ENCODE results near the gene GSE1. TPM values are rescaled to one million over a fixed set of nuclear protein-coding genes. Genes with fewer than 3 reads are reported as not detected.

The GSE1 gene
- total and polyA plus RNA-seq, 2 experiments from 2014 or later: 27.9 to 43.5 TPM

DNA sequence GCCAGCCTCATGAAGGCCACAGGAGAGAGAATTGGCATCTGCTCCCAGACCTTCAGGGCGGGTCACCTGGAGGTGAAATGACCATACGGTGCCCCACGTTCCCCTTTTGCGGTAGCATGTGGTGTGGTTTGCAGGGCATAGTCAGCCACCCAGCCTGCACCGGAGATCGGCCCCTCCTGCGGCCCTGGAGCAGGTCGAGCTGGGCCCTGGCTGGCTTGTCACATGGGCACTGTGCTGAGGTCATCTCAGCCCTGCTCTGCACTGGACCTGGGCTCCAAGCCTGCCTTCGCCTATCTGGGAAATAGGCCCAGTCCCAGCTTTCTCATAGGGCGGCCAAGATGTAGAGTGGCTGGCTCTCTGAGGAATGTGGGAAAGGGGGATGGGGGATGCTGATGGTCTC lies 16.2 kb downstream of the GSE1 start:
- H3K79me2 ChIP-seq: peaks cover 100% of the 10 kb centered on the region
- H3K9me3 ChIP-seq (ENCODE audit: low read depth): no peaks in the 10 kb centered on the region
- H3K4me3 ChIP-seq: no peak overlapping the region
- peaks cover 17% of the 10 kb centered on the region for H3K4me1 ChIP-seq (ENCODE audit: insufficient read depth)
- no peak overlapping the region for H2AFZ ChIP-seq
- no peaks in the 10 kb centered on the region for H3K9me2 ChIP-seq (replicated peaks; ENCODE audit: insufficient read depth)
- TF ChIP-seq, protein P1, sequence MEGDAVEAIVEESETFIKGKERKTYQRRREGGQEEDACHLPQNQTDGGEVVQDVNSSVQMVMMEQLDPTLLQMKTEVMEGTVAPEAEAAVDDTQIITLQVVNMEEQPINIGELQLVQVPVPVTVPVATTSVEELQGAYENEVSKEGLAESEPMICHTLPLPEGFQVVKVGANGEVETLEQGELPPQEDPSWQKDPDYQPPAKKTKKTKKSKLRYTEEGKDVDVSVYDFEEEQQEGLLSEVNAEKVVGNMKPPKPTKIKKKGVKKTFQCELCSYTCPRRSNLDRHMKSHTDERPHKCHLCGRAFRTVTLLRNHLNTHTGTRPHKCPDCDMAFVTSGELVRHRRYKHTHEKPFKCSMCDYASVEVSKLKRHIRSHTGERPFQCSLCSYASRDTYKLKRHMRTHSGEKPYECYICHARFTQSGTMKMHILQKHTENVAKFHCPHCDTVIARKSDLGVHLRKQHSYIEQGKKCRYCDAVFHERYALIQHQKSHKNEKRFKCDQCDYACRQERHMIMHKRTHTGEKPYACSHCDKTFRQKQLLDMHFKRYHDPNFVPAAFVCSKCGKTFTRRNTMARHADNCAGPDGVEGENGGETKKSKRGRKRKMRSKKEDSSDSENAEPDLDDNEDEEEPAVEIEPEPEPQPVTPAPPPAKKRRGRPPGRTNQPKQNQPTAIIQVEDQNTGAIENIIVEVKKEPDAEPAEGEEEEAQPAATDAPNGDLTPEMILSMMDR (IDR thresholded peaks at IDR 0.05; ENCODE audit: poor library complexity): no peak
- TF ChIP-seq EZH2phosphoT487 (IDR thresholded peaks at IDR 0.05; ENCODE audit: low read depth, severe bottlenecking, unreplicated experiment) (no peak), EZH2 (IDR thresholded peaks at IDR 0.05; ENCODE audit: borderline replicate concordance) (no peak)
- peaks cover 100% of the 10 kb centered on the region for H4K20me1 ChIP-seq (ENCODE audit: insufficient read depth, poor library complexity, severe bottlenecking)
- no peaks in the 10 kb centered on the region for H3K27me3 ChIP-seq
- no peak for DNase-seq (ENCODE audit: low spot score)
- H3K36me3 ChIP-seq (replicated peaks; ENCODE audit: insufficient read depth, low read depth): no peaks in the 10 kb centered on the region
- no peak overlapping the region for H3K4me2 ChIP-seq
- no peak overlapping the region for H3K27ac ChIP-seq
- WGBS (ENCODE audit: low lambda C conversion rate, missing lambda C conversion rate): 99% methylated on average over 10 of the region's 10 CpGs

DNA sequence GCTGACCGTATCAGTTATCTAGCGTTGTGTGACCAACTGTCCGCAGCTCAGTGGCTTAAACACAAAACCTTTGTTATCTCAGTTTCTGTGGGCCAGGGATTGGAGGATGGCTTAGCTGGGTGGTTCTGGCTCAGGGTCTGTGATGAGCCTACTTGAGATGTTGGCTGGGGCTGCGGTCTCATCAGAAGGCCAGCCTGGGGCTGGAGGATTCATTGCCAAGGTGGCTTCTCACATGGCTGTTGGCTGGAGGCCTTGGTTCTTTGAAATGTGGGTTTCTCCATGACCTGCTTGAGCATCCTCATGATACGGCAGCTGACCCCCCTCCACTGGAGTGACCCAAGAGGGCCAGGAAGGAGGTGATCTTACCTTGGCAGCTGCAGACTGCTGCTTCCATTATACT lies 16.7 kb downstream of the GSE1 start:
- Histone ChIP-seq H3K4me1 (ENCODE audit: insufficient read depth) (peaks cover 17% of the 10 kb centered on the region), H4K20me1 (ENCODE audit: insufficient read depth, poor library complexity, severe bottlenecking) (peaks cover 100% of the 10 kb centered on the region), H3K79me2 (peaks cover 100% of the 10 kb centered on the region), H2AFZ (no peak overlapping the region), H3K27me3 (no peaks in the 10 kb centered on the region), H3K4me3 (no peak overlapping the region), H3K36me3 (replicated peaks; ENCODE audit: insufficient read depth, low read depth) (no peaks in the 10 kb centered on the region), H3K9me2 (replicated peaks; ENCODE audit: insufficient read depth) (no peaks in the 10 kb centered on the region), H3K27ac (no peak overlapping the region), H3K9me3 (ENCODE audit: low read depth) (no peaks in the 10 kb centered on the region), H3K4me2 (no peak overlapping the region)
- no peak for DNase-seq (ENCODE audit: low spot score)
- TF ChIP-seq EZH2phosphoT487 (IDR thresholded peaks at IDR 0.05; ENCODE audit: low read depth, severe bottlenecking, unreplicated experiment) (no peak), EZH2 (IDR thresholded peaks at IDR 0.05; ENCODE audit: borderline replicate concordance) (no peak)
- TF ChIP-seq, protein P1 (IDR thresholded peaks at IDR 0.05; ENCODE audit: poor library complexity): no peak
- 95% methylated on average over 5 of the region's 5 CpGs for WGBS (ENCODE audit: low lambda C conversion rate, missing lambda C conversion rate)

DNA sequence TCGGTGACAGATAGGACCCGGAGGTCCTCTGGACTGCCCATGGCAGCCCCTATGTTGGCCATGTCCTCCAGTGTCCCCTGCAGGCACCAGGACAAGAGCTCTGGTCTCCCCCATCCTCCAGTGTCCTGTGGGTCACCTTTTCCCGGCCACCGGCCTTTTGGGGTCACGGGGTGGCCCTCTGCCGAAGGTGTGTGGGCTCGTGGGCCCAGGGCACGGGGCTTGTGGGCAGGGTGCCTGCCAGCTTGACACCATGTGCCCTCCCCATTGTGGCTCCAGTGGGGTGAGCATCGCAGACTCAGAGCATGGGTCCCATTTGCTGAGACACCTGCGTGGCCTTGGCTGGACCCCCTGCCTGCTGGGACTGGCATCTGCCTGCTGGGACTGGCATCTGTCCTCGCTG lies 18.1 kb downstream of the GSE1 start:
- Histone ChIP-seq H3K9me2 (replicated peaks; ENCODE audit: insufficient read depth) (no peaks in the 10 kb centered on the region), H3K4me3 (no peak overlapping the region), H3K27ac (no peak overlapping the region), H3K4me1 (ENCODE audit: insufficient read depth) (peaks cover 13% of the 10 kb centered on the region), H3K36me3 (replicated peaks; ENCODE audit: insufficient read depth, low read depth) (no peaks in the 10 kb centered on the region), H3K9me3 (ENCODE audit: low read depth) (no peaks in the 10 kb centered on the region), H3K79me2 (peaks cover 100% of the 10 kb centered on the region), H4K20me1 (ENCODE audit: insufficient read depth, poor library complexity, severe bottlenecking) (peaks cover 100% of the 10 kb centered on the region), H3K4me2 (no peak overlapping the region), H2AFZ (no peak overlapping the region), H3K27me3 (no peaks in the 10 kb centered on the region)
- no peak for DNase-seq (ENCODE audit: low spot score)
- TF ChIP-seq, protein P1 (IDR thresholded peaks at IDR 0.05; ENCODE audit: poor library complexity): no peak
- no peak for TF ChIP-seq EZH2phosphoT487 (IDR thresholded peaks at IDR 0.05; ENCODE audit: low read depth, severe bottlenecking, unreplicated experiment)
- no peak for TF ChIP-seq EZH2 (IDR thresholded peaks at IDR 0.05; ENCODE audit: borderline replicate concordance)
- WGBS (ENCODE audit: low lambda C conversion rate, missing lambda C conversion rate): 99% methylated on average over 11 of the region's 11 CpGs
